CD4-positive, alpha-beta T cell treated with Interferon alpha-2 for 1 hour (primary cell): ENCODE measurements around the gene SEC61B.
A peak's percentile ranks its signal among the peaks of the same experiment; 100 is the strongest.
"Not testable (repeated sequence)": the region's sequence is repeated elsewhere in the genome, so short reads cannot be mapped to it uniquely, and the experiment has no call there.

Source experiments
- DNase-seq, 2 donors: peaks; one replicate each; pipeline ENCODE4 v3.0.0-alpha.2; 2020 to 2022

The SEC61B gene

GRCh38 chr9:99192786-99193465 is 29.2 kb upstream of the SEC61B start:
- no peak for DNase-seq

GRCh38 chr9:99193466-99193821 is 28.6 kb upstream of the SEC61B start:
- no peak for DNase-seq

- DNase-seq = not testable (repeated sequence)
Observed at GRCh38 chr9:99196484-99196883, 25.6 kb upstream of the SEC61B start.

GRCh38 chr9:99197124-99197630 is 24.9 kb upstream of the SEC61B start:
- DNase-seq = no peak

DNA sequence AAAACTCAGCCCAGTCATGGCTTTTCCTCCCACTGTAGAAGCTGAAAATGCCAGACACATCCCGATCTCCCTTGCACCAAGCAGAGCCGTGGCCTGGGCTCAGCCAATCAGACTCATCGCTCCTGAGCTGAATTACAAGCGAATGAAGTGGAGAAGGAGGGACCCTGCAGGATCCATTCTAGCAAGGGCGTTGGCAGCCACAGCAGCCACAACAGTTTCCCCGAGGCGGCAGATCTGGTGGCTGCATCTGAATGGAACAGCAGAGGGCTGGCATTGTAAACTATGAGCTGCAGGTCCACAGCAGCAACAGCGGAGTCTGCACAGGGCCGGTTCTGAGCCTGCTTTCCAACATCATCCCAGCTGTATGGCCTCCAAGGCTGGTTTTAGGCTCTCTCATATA is 24.1 kb upstream of the SEC61B start:
- DNase-seq = no peak

DNA sequence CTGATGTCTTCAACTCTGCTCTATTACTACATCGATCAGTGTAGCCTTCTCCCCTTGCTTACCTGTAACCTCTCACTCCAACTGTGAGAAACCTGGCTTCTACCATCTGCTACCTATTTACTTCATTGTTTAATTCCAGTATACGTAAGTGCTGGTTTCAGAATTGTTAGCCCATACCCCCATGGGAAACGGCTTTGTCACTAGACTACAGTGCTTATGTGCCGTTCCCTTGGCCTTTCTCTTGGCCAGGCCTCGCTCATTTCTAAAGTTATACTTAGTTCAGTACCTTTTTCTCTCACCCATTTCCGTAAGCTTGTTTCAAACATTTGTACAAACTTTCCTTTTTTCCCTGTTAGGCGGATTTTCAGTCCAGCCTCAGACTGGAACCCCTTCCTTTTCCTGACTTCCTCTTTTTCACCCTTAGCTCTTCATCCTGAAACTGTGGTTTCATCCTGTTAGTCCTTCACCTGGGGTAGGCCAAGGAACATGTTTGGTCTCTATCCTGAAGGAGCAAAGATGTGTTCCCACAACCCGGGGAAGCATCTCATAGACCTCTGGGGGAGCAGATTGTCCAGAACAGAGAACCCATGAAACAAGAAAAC is 22.0 kb upstream of the SEC61B start:
- no peak for DNase-seq

DNA sequence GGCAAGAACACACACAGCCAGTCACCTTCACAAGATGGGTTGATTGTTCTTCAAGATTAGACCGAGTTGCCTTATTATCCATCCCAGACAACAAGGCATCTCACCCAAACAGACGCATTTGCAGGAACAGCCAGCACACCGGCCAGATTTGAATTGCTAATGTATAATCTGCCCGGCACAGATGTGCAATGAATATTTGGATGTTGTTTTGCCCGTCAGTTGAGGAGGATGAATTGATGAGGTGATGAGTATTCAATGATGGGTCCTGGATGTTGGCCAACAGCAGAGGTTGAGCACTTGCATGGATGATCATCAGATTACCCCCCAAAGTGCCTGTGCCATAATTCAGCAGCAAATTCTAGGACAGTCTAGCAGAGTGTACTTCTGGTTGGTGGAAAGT is 20.5 kb upstream of the SEC61B start:
- no peak for DNase-seq

DNA sequence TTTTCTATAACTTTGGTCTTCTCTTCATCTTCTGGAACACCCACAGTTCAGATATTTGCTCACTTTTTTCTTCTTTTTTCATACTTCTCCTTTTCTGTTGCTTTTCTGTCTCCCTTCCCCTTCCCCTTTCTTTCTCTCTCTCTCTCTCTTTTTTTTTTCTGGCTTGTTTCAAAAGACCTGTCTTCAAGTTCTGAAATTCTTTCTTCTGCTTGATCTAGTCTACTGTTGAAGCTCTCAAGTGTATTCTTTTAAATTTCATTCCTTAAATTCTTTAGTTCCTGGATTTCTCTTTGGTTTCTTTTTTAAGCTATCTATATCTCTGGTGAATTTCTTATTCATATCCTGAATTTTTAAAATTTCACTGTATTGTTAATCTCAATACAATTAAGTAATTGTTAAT is 11.5 kb upstream of the SEC61B start:
- DNase-seq = no peak

- no peak for DNase-seq
Observed at GRCh38 chr9:99211746-99212145, 10.3 kb upstream of the SEC61B start.

GRCh38 chr9:99213197-99213596 is 8.9 kb upstream of the SEC61B start:
- no peak for DNase-seq

GRCh38 chr9:99216073-99216472 is 6.0 kb upstream of the SEC61B start:
- DNase-seq = no peak

- DNase-seq = no peak
Observed at GRCh38 chr9:99220011-99220410, 2.1 kb upstream of the SEC61B start.

- DNase-seq = no peak
Observed at GRCh38 chr9:99221266-99221620, 839 bp upstream of the SEC61B start.

DNA sequence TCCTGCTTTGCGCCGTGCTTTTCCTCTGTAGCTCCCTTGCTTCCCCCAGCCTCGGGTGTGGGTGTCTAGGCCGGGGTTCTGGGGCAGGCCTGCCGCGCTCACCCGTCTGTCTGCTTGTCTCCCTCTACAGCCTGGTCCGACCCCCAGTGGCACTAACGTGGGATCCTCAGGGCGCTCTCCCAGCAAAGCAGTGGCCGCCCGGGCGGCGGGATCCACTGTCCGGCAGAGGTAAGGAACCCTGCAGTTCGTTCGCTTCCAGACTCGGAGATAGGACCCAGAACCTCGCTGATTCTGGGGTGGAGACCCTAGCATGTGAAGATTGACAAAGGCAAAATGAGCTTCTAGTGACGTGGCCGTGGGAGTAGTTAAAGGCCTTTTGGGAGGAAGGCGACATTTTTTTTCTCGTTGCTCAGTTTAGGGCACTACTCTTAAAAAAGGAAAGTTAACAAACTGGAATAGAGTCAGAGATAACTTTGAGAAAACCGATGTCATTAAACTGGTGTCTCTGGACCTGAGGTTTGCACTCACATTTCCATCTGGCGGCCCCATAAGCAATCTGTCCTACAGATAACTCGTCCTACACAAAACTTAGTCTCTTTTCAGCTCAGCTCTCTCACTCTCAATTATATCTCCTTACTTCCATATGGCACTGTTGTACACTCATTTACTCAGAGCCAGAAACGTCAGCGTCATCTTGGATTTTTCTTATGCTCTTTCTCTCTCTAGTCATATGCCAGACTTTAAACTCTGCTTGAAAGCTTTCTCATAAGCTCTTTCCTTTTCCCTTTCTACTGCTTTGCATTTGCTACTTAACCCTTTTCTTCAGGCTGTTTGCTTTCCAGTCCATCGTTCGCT is 561 bp downstream of the SEC61B start:
- DNase-seq = no peak

- DNase-seq = no peak
Observed at GRCh38 chr9:99224445-99224844, 2.4 kb downstream of the SEC61B start.

GRCh38 chr9:99226054-99226453 is 4.0 kb downstream of the SEC61B start:
- no peak for DNase-seq

DNA sequence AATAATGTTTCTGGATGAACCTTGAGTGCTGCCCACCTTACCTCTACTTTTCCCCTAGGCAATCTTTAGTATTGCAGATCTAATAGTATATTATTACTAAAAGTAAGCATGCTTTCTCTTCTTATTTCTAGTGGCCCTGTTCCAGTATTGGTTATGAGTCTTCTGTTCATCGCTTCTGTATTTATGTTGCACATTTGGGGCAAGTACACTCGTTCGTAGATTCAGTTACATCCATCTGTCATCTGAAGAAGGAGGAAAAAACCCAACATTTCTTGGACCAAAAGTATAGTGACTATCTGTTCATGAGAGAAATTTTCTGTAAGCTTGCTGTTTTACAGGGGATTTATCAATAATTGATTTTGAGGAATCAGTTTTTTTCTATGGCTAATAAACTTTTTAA is 8.1 kb downstream of the SEC61B start:
- DNase-seq = no peak

GRCh38 chr9:99231711-99232110 is 9.6 kb downstream of the SEC61B start:
- peak in 1 of 2 donors; percentile 24 for DNase-seq

GRCh38 chr9:99234618-99235017 is 12.5 kb downstream of the SEC61B start:
- no peak for DNase-seq

DNA sequence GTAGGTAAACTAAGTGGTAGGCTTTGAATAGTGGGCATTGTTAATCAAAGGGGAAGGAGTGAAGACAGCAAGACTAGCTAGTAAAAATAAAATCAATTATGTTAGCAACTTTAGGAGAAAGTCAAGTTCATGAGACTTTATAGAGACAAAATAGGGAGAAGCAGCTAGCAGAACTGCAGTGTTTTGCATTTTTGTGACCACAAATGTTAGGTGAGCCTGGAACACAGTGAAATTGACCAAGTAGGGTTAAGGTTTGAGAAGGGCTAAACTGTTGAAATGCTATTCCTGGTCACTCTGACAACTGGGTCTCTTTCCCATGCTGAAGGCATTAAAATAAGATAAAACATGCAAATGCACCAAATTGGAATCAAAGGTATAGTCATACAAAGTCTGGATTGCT is 13.0 kb downstream of the SEC61B start:
- no peak for DNase-seq

DNA sequence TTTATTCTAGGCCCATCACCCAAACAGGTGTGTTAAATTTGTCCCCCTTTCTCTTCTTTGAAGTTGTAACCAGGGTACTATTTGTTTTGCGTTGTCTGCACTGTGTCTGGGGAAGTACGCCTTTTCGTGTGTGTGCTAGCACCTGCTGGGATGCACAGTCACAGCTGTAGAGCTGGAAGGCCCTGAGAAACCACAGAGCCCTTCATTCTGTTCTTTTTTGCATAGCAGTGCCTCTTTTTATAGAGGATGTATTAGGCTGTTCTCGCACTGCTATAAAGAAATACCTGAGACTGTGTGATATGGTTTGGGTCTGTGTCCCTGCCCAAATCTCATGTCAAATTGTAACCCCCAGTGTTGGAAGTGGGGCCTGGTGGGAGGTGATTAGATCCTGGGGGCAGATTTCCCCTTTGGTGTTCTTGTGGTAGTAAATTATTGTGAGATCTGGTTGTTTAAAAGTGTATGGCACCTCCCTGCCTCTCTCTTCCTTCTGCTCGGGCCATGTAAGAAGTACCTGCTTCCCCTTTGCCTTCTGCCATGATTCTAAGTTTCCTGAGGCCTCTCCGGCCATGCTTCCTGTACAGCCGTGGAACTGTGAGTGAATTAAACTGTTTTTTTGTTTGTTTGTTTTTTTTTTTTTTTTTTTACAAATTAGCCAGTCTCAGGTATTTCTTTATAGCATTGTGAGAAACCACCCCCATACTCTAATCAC is 14.0 kb downstream of the SEC61B start:
- peak in 1 of 2 donors; percentile 57 for DNase-seq

DNA sequence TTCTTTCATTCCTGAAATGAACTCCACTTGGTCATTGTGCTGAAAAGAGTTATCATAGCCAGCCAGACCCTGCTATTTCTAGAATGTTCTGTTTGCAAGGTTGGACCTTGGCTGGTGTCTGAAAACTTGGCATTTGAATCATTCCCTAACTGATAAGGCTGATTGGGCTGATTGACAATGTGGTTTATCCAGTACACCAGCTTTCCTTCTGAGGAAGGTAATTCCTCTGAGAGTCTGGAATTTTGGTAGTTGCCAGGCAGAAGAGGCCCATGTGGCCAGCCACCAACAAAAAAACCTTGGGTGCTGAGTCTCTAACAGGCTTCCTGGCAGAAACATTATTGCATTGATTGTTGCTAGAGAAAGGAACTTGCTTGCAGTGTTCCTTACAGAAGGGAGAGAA is 15.3 kb downstream of the SEC61B start:
- DNase-seq = no peak

GRCh38 chr9:99237849-99238248 is 15.8 kb downstream of the SEC61B start:
- not testable (repeated sequence) for DNase-seq
